ENCODE results near the gene RAB10. TPM values are rescaled to one million over a fixed set of nuclear protein-coding genes. Genes with fewer than 3 reads are reported as not detected.

The RAB10 gene
- total and polyA plus RNA-seq, 8 donors: 22.2 to 591 (median 71.7) TPM

- intact Hi-C loops (cut with DNase I; ENCODE audit: low total_unique reads): no loop called here
- DNase-seq: no peak
- 85 to 96% (median 93%) methylated on average over 7 of the region's 7 CpGs for whole genome bisulfite sequencing, 5 donors
These were observed 128.0 kb downstream of the RAB10 start for GRCh38 chr2:26161926-26162325.

GRCh38 chr2:26162963-26163362, 129.1 kb downstream of the RAB10 start:
- WGBS, 5 donors: 86 to 94% (median 93%) methylated on average over 10 of the region's 10 CpGs
- no peak for DNase-seq

More at GRCh38 chr2:26161926-26162325, 128.0 kb downstream of the RAB10 start:
- H3K4me1 ChIP-seq: no peaks in the 10 kb centered on the region
- no peak overlapping the region for H3K27ac ChIP-seq
- H3K4me3 ChIP-seq: no peak overlapping the region
- no peaks in the 10 kb centered on the region for H3K36me3 ChIP-seq
- H3K9me3 ChIP-seq: no peaks in the 10 kb centered on the region
- TF ChIP-seq CTCF (IDR thresholded peaks at IDR 0.05) (no peak), POLR2A (IDR thresholded peaks at IDR 0.05) (no peak), POLR2AphosphoS5 (IDR thresholded peaks at IDR 0.05) (no peak), EP300 (IDR thresholded peaks at IDR 0.05) (no peak)
- no peaks in the 10 kb centered on the region for H3K27me3 ChIP-seq

GRCh38 chr2:26164231-26164630, 130.3 kb downstream of the RAB10 start:
- intact Hi-C loops (cut with DNase I; ENCODE audit: low total_unique reads): no loop called here
- Histone ChIP-seq H3K4me3 (no peak overlapping the region), H3K27ac (no peak overlapping the region), H3K9me3 (no peaks in the 10 kb centered on the region), H3K4me1 (no peaks in the 10 kb centered on the region), H3K27me3 (no peaks in the 10 kb centered on the region), H3K36me3 (no peaks in the 10 kb centered on the region)
- 33 to 56% (median 41%) methylated on average over 1 of the region's 1 CpG for WGBS, 5 donors
- TF ChIP-seq CTCF (IDR thresholded peaks at IDR 0.05) (no peak), POLR2A (IDR thresholded peaks at IDR 0.05) (no peak), POLR2AphosphoS5 (IDR thresholded peaks at IDR 0.05) (no peak), EP300 (IDR thresholded peaks at IDR 0.05) (no peak)
- no peak for DNase-seq

More at GRCh38 chr2:26162963-26163362, 129.1 kb downstream of the RAB10 start:
- Histone ChIP-seq H3K4me3 (no peak overlapping the region), H3K4me1 (no peaks in the 10 kb centered on the region), H3K36me3 (no peaks in the 10 kb centered on the region), H3K9me3 (no peaks in the 10 kb centered on the region), H3K27ac (no peak overlapping the region), H3K27me3 (no peaks in the 10 kb centered on the region)
- intact Hi-C loops (cut with DNase I; ENCODE audit: low total_unique reads): no loop called here
- TF ChIP-seq POLR2AphosphoS5 (IDR thresholded peaks at IDR 0.05) (no peak), POLR2A (IDR thresholded peaks at IDR 0.05) (no peak), EP300 (IDR thresholded peaks at IDR 0.05) (no peak), CTCF (IDR thresholded peaks at IDR 0.05) (no peak)

GRCh38 chr2:26164641-26165211, 130.8 kb downstream of the RAB10 start:
- Histone ChIP-seq H3K4me1 (no peaks in the 10 kb centered on the region), H3K27ac (no peak overlapping the region), H3K9me3 (no peaks in the 10 kb centered on the region), H3K27me3 (no peaks in the 10 kb centered on the region), H3K36me3 (no peaks in the 10 kb centered on the region), H3K4me3 (no peak overlapping the region)
- 82 to 87% (median 86%) methylated on average over 8 of the region's 8 CpGs for WGBS, 5 donors
- no peak for TF ChIP-seq POLR2A (IDR thresholded peaks at IDR 0.05)
- TF ChIP-seq EP300 (IDR thresholded peaks at IDR 0.05): no peak
- TF ChIP-seq CTCF (IDR thresholded peaks at IDR 0.05): no peak
- TF ChIP-seq POLR2AphosphoS5 (IDR thresholded peaks at IDR 0.05): no peak
- DNase-seq: no peak
- intact Hi-C loops (cut with DNase I; ENCODE audit: low total_unique reads): no loop called here

Measured in stomach (tissue), 9 donors.